Liver (tissue), 3 donors: Measurements from ENCODE around the gene ETV4.

Source experiments
- EGR1 ChIP-seq, 2 donors: IDR thresholded peaks; 2 replicates each; pipeline ENCODE4 v1.6.1; 2016 to 2018; ENCODE audit warnings: antibody characterized with exemption in 2 of 2, low read depth in 2 of 2
- FOXA1 ChIP-seq: IDR thresholded peaks from 2 replicates; pipeline ENCODE4 v1.6.1; 2016; ENCODE audit warnings: antibody characterized with exemption
- GABPA ChIP-seq, 2 donors: IDR thresholded peaks in 1 of 2; conservative IDR thresholded peaks in 1 of 2; 2 replicates each; pipeline ENCODE4 v1.6.1; 2016; ENCODE audit warnings: antibody characterized with exemption in 2 of 2, mild to moderate bottlenecking in 1 of 2, moderate library complexity in 1 of 2
- HNF4G ChIP-seq: IDR thresholded peaks from 2 replicates; pipeline ENCODE4 v1.6.1; 2016; ENCODE audit warnings: antibody characterized with exemption
- JUND ChIP-seq, 2 donors: IDR thresholded peaks; 2 replicates each; pipeline ENCODE4 v1.6.1; 2016; ENCODE audit warnings: antibody characterized with exemption in 2 of 2
- MAX ChIP-seq: IDR thresholded peaks from 2 replicates; pipeline ENCODE4 v1.6.1; 2016; ENCODE audit warnings: antibody characterized with exemption
- RAD21 ChIP-seq, 2 donors: IDR thresholded peaks; 2 replicates each; pipeline ENCODE4 v1.6.1; 2016; ENCODE audit warnings: antibody characterized with exemption in 2 of 2, mild to moderate bottlenecking in 2 of 2
- RXRA ChIP-seq, 2 donors: IDR thresholded peaks; 2 replicates each; pipeline ENCODE4 v1.6.1; 2017 to 2018; ENCODE audit warnings: antibody characterized with exemption in 2 of 2, mild to moderate bottlenecking in 1 of 2
- SP1 ChIP-seq: IDR thresholded peaks from 2 replicates; pipeline ENCODE4 v1.6.1; 2018; ENCODE audit warnings: antibody characterized with exemption, mild to moderate bottlenecking
- TAF1 ChIP-seq: conservative IDR thresholded peaks from 2 replicates; pipeline ENCODE4 v1.6.1; 2016; ENCODE audit warnings: antibody characterized with exemption, mild to moderate bottlenecking
- YY1 ChIP-seq: IDR thresholded peaks from 2 replicates; pipeline ENCODE4 v1.6.1; 2016; ENCODE audit warnings: antibody characterized with exemption, mild to moderate bottlenecking
- ZBTB33 ChIP-seq: IDR thresholded peaks from 2 replicates; pipeline ENCODE4 v1.6.1; 2016; ENCODE audit warnings: antibody characterized with exemption
- TF ChIP-seq, protein P1 (sequence below): fragments of 150-350 bp; IDR thresholded peaks from 2 replicates; pipeline ENCODE4 v1.5.1; 2017; ENCODE audit warnings: improper control_type of control experiment, low read depth, low read length; ENCODE audit not compliant: missing input control
- TF ChIP-seq, protein P2 (sequence below): IDR thresholded peaks from 2 replicates; pipeline ENCODE4 v1.6.1; 2016; ENCODE audit warnings: antibody characterized with exemption
- donor health status: healthy.
- donor health status: healthy.

- no peak for TF ChIP-seq RXRA (IDR thresholded peaks at IDR 0.05)
- TF ChIP-seq, protein P1, sequence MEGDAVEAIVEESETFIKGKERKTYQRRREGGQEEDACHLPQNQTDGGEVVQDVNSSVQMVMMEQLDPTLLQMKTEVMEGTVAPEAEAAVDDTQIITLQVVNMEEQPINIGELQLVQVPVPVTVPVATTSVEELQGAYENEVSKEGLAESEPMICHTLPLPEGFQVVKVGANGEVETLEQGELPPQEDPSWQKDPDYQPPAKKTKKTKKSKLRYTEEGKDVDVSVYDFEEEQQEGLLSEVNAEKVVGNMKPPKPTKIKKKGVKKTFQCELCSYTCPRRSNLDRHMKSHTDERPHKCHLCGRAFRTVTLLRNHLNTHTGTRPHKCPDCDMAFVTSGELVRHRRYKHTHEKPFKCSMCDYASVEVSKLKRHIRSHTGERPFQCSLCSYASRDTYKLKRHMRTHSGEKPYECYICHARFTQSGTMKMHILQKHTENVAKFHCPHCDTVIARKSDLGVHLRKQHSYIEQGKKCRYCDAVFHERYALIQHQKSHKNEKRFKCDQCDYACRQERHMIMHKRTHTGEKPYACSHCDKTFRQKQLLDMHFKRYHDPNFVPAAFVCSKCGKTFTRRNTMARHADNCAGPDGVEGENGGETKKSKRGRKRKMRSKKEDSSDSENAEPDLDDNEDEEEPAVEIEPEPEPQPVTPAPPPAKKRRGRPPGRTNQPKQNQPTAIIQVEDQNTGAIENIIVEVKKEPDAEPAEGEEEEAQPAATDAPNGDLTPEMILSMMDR, result no peak
- TF ChIP-seq EGR1 (IDR thresholded peaks at IDR 0.05; ENCODE audit: low read depth in 2 of 2), result no peak
- TF ChIP-seq JUND (IDR thresholded peaks at IDR 0.05), result no peak
- TF ChIP-seq RAD21 (IDR thresholded peaks at IDR 0.05), result no peak
- TF ChIP-seq TAF1, result no peak
- TF ChIP-seq ZBTB33, result no peak
- no peak for TF ChIP-seq HNF4G
- TF ChIP-seq FOXA1, result no peak
- TF ChIP-seq, protein P2, sequence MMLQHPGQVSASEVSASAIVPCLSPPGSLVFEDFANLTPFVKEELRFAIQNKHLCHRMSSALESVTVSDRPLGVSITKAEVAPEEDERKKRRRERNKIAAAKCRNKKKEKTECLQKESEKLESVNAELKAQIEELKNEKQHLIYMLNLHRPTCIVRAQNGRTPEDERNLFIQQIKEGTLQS, result no peak
- TF ChIP-seq MAX, result no peak
- no peak for TF ChIP-seq SP1
- TF ChIP-seq YY1, result no peak
- TF ChIP-seq GABPA (IDR thresholded peaks at IDR 0.05 in 1 of 2, conservative IDR thresholded peaks at IDR 0.05 in 1 of 2), result no peak
Observed at GRCh38 chr17:43591001-43591400, 44.9 kb upstream of the ETV4 start.
